Right lobe of liver (tissue), 4 donors: ENCODE data around the gene SGCD.

Experiments
- POLR2A ChIP-seq: fragments of 450-650 bp; IDR thresholded peaks from one replicate; pipeline ENCODE4 v1.6.1; 2017; ENCODE audit warnings: antibody characterized with exemption, mild to moderate bottlenecking
- TF ChIP-seq, protein P1 (sequence below), 4 donors: fragments of 200-600 bp in 3 of 4; fragments of 450-650 bp in 1 of 4; IDR thresholded peaks; one replicate each; pipeline versions ENCODE4 v1.5.1 to v1.8.0; 2016 to 2022; ENCODE audit warnings: antibody characterized with exemption in 4 of 4, mild to moderate bottlenecking in 2 of 4
- donor health status: DM: no; HTN: no; CAD: no.
- donor health status: DM: no; HTN: no; CAD: no.
- donor health status: DM: no; HTN: yes; CAD: no.

DNA sequence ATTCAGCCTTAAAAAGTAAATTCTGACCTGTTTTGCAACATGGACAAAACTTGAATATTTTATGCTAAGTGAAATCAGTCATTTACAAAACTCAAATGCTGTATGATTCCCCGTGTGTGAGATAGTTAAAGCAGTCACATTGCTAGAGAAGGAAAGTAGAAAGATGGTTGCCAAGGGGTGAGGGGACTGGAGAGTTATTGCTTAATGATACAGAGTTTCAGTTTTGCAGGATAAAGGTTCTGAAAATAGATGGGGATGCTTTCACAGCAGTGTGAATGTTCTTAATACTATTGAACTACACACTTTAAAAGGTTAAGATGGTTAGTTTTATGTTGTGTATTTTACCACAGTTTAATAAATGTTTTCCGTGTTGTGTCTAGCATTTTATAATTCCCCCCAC lies 51.2 kb downstream of the SGCD start:
- TF ChIP-seq POLR2A, result no peak
- TF ChIP-seq, protein P1, sequence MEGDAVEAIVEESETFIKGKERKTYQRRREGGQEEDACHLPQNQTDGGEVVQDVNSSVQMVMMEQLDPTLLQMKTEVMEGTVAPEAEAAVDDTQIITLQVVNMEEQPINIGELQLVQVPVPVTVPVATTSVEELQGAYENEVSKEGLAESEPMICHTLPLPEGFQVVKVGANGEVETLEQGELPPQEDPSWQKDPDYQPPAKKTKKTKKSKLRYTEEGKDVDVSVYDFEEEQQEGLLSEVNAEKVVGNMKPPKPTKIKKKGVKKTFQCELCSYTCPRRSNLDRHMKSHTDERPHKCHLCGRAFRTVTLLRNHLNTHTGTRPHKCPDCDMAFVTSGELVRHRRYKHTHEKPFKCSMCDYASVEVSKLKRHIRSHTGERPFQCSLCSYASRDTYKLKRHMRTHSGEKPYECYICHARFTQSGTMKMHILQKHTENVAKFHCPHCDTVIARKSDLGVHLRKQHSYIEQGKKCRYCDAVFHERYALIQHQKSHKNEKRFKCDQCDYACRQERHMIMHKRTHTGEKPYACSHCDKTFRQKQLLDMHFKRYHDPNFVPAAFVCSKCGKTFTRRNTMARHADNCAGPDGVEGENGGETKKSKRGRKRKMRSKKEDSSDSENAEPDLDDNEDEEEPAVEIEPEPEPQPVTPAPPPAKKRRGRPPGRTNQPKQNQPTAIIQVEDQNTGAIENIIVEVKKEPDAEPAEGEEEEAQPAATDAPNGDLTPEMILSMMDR (IDR thresholded peaks at IDR 0.05), result no peak
